Measurements from ENCODE around the gene PLXNA2. TPM values are rescaled to one million over a fixed set of nuclear protein-coding genes. Genes with fewer than 3 reads are reported as not detected.

PLXNA2 gene
- total and polyA plus RNA-seq, 2 of the 13 experiments (the other 11 are each of a cell fraction or from before 2014, with no cell fraction given), result 1.1 to 2.1 TPM

DNA sequence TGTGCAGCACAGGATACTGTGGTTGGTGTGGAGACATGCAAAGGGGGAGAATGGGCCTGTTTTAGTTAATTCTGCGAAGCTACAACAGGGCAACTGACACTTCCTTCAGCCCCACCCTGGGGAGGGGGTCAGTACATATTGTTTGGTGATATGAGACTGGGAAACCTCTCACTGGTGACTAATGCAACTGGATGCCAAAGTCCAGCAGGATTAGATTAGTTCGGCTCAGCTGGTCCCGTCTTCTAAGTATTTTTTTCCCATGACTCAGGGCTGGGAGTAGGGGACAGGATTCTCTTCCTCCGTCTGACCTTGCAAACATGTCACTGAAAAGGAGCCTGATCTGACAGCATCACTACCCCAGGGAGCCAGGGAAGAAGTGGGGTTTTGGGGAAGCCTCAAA, 43.0 kb downstream of the PLXNA2 start (continued):
- TF ChIP-seq EZH2 (conservative IDR thresholded peaks at IDR 0.05; ENCODE audit: low read depth, low read length) (no peak), ISL2 (CRISPR knock-in tag; IDR thresholded peaks at IDR 0.05) (no peak), ZNF367 (CRISPR knock-in tag; IDR thresholded peaks at IDR 0.05; ENCODE audit: borderline replicate concordance) (no peak), MIER3 (CRISPR knock-in tag; IDR thresholded peaks at IDR 0.05; ENCODE audit: borderline replicate concordance) (no peak), HNF4A (CRISPR knock-in tag; IDR thresholded peaks at IDR 0.05) (peak; percentile 42), MED13 (CRISPR knock-in tag; IDR thresholded peaks at IDR 0.05) (no peak), ZNF382 (CRISPR knock-in tag; IDR thresholded peaks at IDR 0.05; ENCODE audit: borderline replicate concordance) (no peak), BCL6 (CRISPR knock-in tag; IDR thresholded peaks at IDR 0.05) (0 out of 2 replicates have a peak, but pooled peaks have one; percentile 21), YEATS2 (CRISPR knock-in tag; IDR thresholded peaks at IDR 0.05; ENCODE audit: borderline replicate concordance) (0 out of 2 replicates have a peak, but pooled peaks have one; percentile 24), ZNF30 (CRISPR knock-in tag; IDR thresholded peaks at IDR 0.05) (no peak), ARID5B (CRISPR knock-in tag; IDR thresholded peaks at IDR 0.05) (peak; percentile 51; the same call in 1 of the 2 replicates), ATRX (CRISPR knock-in tag; IDR thresholded peaks at IDR 0.05; ENCODE audit: borderline replicate concordance) (no peak), ATF7 (IDR thresholded peaks at IDR 0.05) (no peak), ATF7 (CRISPR knock-in tag; IDR thresholded peaks at IDR 0.05) (no peak), SAP130 (CRISPR knock-in tag; IDR thresholded peaks at IDR 0.05; ENCODE audit: low read depth) (peak; percentile 37; the same call in 1 of the 2 replicates), ZBTB25 (CRISPR knock-in tag; IDR thresholded peaks at IDR 0.05) (no peak), THAP11 (CRISPR knock-in tag; IDR thresholded peaks at IDR 0.05) (no peak)
- TF ChIP-seq, protein P1, sequence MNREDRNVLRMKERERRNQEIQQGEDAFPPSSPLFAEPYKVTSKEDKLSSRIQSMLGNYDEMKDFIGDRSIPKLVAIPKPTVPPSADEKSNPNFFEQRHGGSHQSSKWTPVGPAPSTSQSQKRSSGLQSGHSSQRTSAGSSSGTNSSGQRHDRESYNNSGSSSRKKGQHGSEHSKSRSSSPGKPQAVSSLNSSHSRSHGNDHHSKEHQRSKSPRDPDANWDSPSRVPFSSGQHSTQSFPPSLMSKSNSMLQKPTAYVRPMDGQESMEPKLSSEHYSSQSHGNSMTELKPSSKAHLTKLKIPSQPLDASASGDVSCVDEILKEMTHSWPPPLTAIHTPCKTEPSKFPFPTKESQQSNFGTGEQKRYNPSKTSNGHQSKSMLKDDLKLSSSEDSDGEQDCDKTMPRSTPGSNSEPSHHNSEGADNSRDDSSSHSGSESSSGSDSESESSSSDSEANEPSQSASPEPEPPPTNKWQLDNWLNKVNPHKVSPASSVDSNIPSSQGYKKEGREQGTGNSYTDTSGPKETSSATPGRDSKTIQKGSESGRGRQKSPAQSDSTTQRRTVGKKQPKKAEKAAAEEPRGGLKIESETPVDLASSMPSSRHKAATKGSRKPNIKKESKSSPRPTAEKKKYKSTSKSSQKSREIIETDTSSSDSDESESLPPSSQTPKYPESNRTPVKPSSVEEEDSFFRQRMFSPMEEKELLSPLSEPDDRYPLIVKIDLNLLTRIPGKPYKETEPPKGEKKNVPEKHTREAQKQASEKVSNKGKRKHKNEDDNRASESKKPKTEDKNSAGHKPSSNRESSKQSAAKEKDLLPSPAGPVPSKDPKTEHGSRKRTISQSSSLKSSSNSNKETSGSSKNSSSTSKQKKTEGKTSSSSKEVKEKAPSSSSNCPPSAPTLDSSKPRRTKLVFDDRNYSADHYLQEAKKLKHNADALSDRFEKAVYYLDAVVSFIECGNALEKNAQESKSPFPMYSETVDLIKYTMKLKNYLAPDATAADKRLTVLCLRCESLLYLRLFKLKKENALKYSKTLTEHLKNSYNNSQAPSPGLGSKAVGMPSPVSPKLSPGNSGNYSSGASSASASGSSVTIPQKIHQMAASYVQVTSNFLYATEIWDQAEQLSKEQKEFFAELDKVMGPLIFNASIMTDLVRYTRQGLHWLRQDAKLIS (CRISPR knock-in tag; IDR thresholded peaks at IDR 0.05), result no peak
- TF ChIP-seq, protein P2, sequence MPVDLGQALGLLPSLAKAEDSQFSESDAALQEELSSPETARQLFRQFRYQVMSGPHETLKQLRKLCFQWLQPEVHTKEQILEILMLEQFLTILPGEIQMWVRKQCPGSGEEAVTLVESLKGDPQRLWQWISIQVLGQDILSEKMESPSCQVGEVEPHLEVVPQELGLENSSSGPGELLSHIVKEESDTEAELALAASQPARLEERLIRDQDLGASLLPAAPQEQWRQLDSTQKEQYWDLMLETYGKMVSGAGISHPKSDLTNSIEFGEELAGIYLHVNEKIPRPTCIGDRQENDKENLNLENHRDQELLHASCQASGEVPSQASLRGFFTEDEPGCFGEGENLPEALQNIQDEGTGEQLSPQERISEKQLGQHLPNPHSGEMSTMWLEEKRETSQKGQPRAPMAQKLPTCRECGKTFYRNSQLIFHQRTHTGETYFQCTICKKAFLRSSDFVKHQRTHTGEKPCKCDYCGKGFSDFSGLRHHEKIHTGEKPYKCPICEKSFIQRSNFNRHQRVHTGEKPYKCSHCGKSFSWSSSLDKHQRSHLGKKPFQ (CRISPR knock-in tag; IDR thresholded peaks at IDR 0.05; ENCODE audit: insufficient replicate concordance), result no peak
- TF ChIP-seq, protein P3, sequence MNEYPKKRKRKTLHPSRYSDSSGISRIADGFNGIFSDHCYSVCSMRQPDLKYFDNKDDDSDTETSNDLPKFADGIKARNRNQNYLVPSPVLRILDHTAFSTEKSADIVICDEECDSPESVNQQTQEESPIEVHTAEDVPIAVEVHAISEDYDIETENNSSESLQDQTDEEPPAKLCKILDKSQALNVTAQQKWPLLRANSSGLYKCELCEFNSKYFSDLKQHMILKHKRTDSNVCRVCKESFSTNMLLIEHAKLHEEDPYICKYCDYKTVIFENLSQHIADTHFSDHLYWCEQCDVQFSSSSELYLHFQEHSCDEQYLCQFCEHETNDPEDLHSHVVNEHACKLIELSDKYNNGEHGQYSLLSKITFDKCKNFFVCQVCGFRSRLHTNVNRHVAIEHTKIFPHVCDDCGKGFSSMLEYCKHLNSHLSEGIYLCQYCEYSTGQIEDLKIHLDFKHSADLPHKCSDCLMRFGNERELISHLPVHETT (CRISPR knock-in tag; conservative IDR thresholded peaks at IDR 0.05), result no peak

All from HepG2 (cell line).